HG03095 (cell line): ENCODE data around the gene KIF13A.
"Not testable (repeated sequence)": the region's sequence is repeated elsewhere in the genome, so short reads cannot be mapped to it uniquely, and the experiment has no call there.

Source experiments
- ATAC-seq: cut with Tn5 transposase; IDR thresholded peaks from one replicate; pipeline ENCODE4 v1.9.1; 2021; ENCODE audit warnings: moderate library complexity; ENCODE audit not compliant: unreplicated experiment

KIF13A gene

GRCh38 chr6:17971128-17972073 is 16.0 kb downstream of the KIF13A start:
- no peak for ATAC-seq

GRCh38 chr6:17968876-17969275 is 18.6 kb downstream of the KIF13A start:
- ATAC-seq, result no peak

- no peak for ATAC-seq
These were observed 19.5 kb downstream of the KIF13A start for GRCh38 chr6:17967668-17968518.

- ATAC-seq, result no peak
These were observed 21.0 kb downstream of the KIF13A start for GRCh38 chr6:17966451-17966850.

GRCh38 chr6:17965397-17965796 is 22.0 kb downstream of the KIF13A start:
- ATAC-seq, result no peak

GRCh38 chr6:17964633-17965032 is 22.8 kb downstream of the KIF13A start:
- ATAC-seq, result no peak

- no peak for ATAC-seq
These were observed 24.9 kb downstream of the KIF13A start for GRCh38 chr6:17962436-17963031.

- ATAC-seq, result no peak
These were observed 28.1 kb downstream of the KIF13A start for GRCh38 chr6:17959302-17959701.

- no peak for ATAC-seq
These were observed 29.4 kb downstream of the KIF13A start for GRCh38 chr6:17957904-17958620.

- ATAC-seq, result peak; percentile 78
These were observed 29.9 kb downstream of the KIF13A start for GRCh38 chr6:17957498-17957897.

GRCh38 chr6:17957086-17957485 is 30.3 kb downstream of the KIF13A start:
- no peak for ATAC-seq

GRCh38 chr6:17950095-17950494 is 37.3 kb downstream of the KIF13A start:
- ATAC-seq, result no peak

- ATAC-seq, result no peak
These were observed 38.3 kb downstream of the KIF13A start for GRCh38 chr6:17949168-17949567.

- no peak for ATAC-seq
These were observed 38.7 kb downstream of the KIF13A start for GRCh38 chr6:17948725-17949124.

GRCh38 chr6:17947574-17947973 is 39.9 kb downstream of the KIF13A start:
- not testable (repeated sequence) for ATAC-seq

- ATAC-seq, result no peak
These were observed 41.9 kb downstream of the KIF13A start for GRCh38 chr6:17945575-17945974.

GRCh38 chr6:17945111-17945510 is 42.3 kb downstream of the KIF13A start:
- ATAC-seq, result no peak

- ATAC-seq, result no peak
These were observed 46.1 kb downstream of the KIF13A start for GRCh38 chr6:17941318-17941717.

- ATAC-seq, result no peak
These were observed 47.2 kb downstream of the KIF13A start for GRCh38 chr6:17940151-17940792.

- no peak for ATAC-seq
These were observed 48.5 kb downstream of the KIF13A start for GRCh38 chr6:17938901-17939300.
